ENCODE data around the gene CENPP.

CENPP gene

DNA sequence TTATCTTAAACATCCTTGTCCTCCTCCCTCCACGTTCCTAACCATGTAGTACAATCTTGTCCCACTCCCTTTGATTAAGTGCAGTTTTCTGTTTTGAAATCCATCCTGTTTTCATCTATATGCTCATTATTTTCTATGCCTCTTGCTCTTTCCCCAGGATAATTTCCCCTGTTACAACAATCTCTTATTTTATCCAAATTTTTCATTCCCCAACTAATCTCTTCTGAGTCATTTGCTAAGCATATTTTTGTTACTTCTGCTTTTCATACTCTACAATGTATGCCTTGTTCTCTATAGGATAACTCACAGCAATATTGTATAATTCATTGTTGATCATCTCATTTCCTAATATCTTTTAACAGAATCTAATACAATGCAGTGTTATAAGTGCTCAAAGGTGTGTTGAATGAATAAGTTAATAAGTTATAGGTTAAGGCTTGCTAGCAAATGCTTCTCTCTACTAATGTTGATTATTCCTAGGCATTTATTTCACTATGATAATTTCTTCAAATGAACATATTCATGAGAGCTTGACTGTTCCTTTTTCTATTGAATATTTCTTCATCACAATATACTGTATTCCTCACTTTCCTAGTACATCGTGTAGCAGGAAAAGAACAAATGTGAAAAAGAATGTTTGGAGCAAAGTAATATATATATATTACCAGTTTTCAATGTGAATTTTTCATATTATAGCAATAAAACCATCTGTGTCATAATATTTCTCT is 97.0 kb downstream of the CENPP start:
- H3K4me3 ChIP-seq (ENCODE audit: low read depth, low read length): no peak overlapping the region
- H3K4me1 ChIP-seq (ENCODE audit: control insufficient read depth, insufficient read depth, low read length, unreplicated experiment): peaks cover 5% of the 10 kb centered on the region
- no peaks in the 10 kb centered on the region for H3K79me2 ChIP-seq (ENCODE audit: control insufficient read depth, insufficient read depth, low read length, unreplicated experiment)
- no peak overlapping the region for H3K27ac ChIP-seq (ENCODE audit: low read depth, low read length)
- no peaks in the 10 kb centered on the region for H3K36me3 ChIP-seq (ENCODE audit: insufficient read depth, low read length)
- no peak overlapping the region for H2AFZ ChIP-seq (ENCODE audit: low read length, unreplicated experiment)
- H3K27me3 ChIP-seq (ENCODE audit: insufficient read depth, low read length): no peaks in the 10 kb centered on the region

GRCh38 chr9:92423612-92424011 is 97.9 kb downstream of the CENPP start:
- Histone ChIP-seq H3K36me3 (ENCODE audit: insufficient read depth, low read length) (no peaks in the 10 kb centered on the region), H3K4me3 (ENCODE audit: low read depth, low read length) (no peak overlapping the region), H3K27ac (ENCODE audit: low read depth, low read length) (no peak overlapping the region), H2AFZ (ENCODE audit: low read length, unreplicated experiment) (no peak overlapping the region), H3K4me1 (ENCODE audit: control insufficient read depth, insufficient read depth, low read length, unreplicated experiment) (peaks cover 5% of the 10 kb centered on the region), H3K27me3 (ENCODE audit: insufficient read depth, low read length) (no peaks in the 10 kb centered on the region), H3K79me2 (ENCODE audit: control insufficient read depth, insufficient read depth, low read length, unreplicated experiment) (no peaks in the 10 kb centered on the region)

DNA sequence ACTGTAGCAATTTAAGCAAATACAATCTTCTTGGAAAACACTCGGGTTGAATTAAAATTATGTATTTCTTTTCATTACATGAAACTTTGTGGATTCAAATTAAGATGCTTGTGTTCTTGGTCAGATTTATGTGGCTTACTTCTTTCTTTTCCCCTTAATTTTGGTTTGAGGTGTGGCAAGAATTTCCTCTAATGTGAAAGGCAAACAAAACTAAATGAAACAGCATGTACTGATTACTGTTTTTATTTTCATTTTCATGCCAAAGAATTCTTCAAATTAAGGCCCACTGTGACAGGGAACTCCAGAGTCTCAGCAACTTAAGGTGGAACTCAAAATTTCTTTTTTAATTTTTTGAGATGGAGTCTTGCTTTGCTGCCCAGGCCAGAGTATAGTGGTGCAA is 98.6 kb downstream of the CENPP start, which contains the start of gene OMD:
Gene OMD, minus strand, starts transcription at position 132 of the 400 bp plus-strand sequence. CDS start 6,913 bp downstream, outside the sequence.
- Histone ChIP-seq H3K27ac (ENCODE audit: low read depth, low read length) (no peak within 1 kb of the TSS), H3K36me3 (ENCODE audit: insufficient read depth, low read length) (no peaks in the 10 kb centered on the region), H3K4me1 (ENCODE audit: control insufficient read depth, insufficient read depth, low read length, unreplicated experiment) (peaks cover 5% of the 10 kb centered on the region), H3K79me2 (ENCODE audit: control insufficient read depth, insufficient read depth, low read length, unreplicated experiment) (no peaks in the 10 kb centered on the region), H2AFZ (ENCODE audit: low read length, unreplicated experiment) (peak within 1 kb of the TSS; percentile 82), H3K27me3 (ENCODE audit: insufficient read depth, low read length) (no peaks in the 10 kb centered on the region), H3K4me3 (ENCODE audit: low read depth, low read length) (peak within 1 kb of the TSS; percentile 59)

DNA sequence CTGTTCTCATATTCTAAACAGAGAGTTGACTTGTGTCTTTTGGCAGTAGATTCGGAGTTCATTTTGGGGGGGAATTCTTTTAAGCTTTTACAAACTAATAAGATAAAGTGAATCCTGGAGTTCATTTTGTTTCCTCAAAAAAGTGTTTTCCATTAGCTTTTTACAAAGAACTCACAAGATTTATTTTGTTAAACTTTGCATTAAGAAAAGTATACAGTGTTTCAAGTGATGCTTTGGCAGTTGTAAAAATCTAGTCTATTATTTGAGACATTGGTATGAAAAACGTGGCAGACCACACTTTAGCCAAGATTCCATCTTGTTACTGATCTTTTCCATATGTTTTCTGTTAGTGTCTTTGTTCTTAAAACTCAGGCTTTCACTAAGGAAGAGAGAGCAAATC is 99.7 kb downstream of the CENPP start:
- no peak overlapping the region for H2AFZ ChIP-seq (ENCODE audit: low read length, unreplicated experiment)
- no peak overlapping the region for H3K4me3 ChIP-seq (ENCODE audit: low read depth, low read length)
- H3K36me3 ChIP-seq (ENCODE audit: insufficient read depth, low read length): no peaks in the 10 kb centered on the region
- no peaks in the 10 kb centered on the region for H3K79me2 ChIP-seq (ENCODE audit: control insufficient read depth, insufficient read depth, low read length, unreplicated experiment)
- H3K27ac ChIP-seq (ENCODE audit: low read depth, low read length): no peak overlapping the region
- peaks cover 5% of the 10 kb centered on the region for H3K4me1 ChIP-seq (ENCODE audit: control insufficient read depth, insufficient read depth, low read length, unreplicated experiment)
- H3K27me3 ChIP-seq (ENCODE audit: insufficient read depth, low read length): no peaks in the 10 kb centered on the region

- H2AFZ ChIP-seq (ENCODE audit: low read length, unreplicated experiment): no peak overlapping the region
- no peak overlapping the region for H3K4me3 ChIP-seq (ENCODE audit: low read depth, low read length)
- no peak overlapping the region for H3K27ac ChIP-seq (ENCODE audit: low read depth, low read length)
- H3K36me3 ChIP-seq (ENCODE audit: insufficient read depth, low read length): no peaks in the 10 kb centered on the region
- no peaks in the 10 kb centered on the region for H3K27me3 ChIP-seq (ENCODE audit: insufficient read depth, low read length)
- peaks cover 5% of the 10 kb centered on the region for H3K4me1 ChIP-seq (ENCODE audit: control insufficient read depth, insufficient read depth, low read length, unreplicated experiment)
- no peaks in the 10 kb centered on the region for H3K79me2 ChIP-seq (ENCODE audit: control insufficient read depth, insufficient read depth, low read length, unreplicated experiment)
Measured at GRCh38 chr9:92426501-92427145, 100.9 kb downstream of the CENPP start.

DNA sequence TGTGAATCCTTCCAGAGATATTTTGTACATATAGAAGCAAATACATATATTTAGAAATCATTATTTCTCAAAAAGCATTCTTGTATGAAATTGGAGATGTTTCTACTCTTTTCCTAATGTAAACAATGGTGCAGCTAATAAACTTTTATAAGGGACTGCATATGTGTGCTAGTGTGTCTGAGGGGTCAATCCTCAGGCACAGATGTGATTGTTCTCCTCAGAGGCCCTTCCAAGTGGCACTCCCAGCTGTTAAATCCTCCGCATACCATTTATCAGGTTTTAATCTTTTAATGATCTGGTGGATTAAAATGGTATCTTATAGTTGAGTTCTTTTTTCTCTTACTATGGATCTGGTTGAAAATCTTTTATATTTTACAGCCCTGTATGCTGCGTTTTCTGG is 104.1 kb downstream of the CENPP start:
- Histone ChIP-seq H2AFZ (ENCODE audit: low read length, unreplicated experiment) (no peak overlapping the region), H3K27me3 (ENCODE audit: insufficient read depth, low read length) (no peaks in the 10 kb centered on the region)

DNA sequence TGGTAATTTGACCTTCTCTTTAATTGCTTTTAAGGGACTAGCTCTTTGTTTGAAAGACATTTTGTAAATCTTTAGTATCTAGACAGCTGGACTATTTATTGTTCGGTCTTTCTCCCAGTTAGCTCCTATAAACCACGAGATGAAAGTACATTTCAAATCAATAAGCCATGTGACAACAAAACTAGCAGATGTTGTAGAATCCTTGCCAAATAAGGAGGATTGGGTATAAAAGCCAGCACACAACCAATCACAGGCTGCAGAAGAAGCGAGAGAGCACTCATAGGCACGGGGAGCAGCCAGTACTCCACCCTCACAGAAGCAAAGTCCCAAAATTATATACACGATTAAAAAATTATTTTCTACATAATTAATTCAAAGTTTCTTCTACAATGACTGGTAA is 106.6 kb downstream of the CENPP start:
- Histone ChIP-seq H3K4me3 (ENCODE audit: low read depth, low read length) (no peak overlapping the region), H3K27ac (ENCODE audit: low read depth, low read length) (no peak overlapping the region), H3K36me3 (ENCODE audit: insufficient read depth, low read length) (no peaks in the 10 kb centered on the region), H3K27me3 (ENCODE audit: insufficient read depth, low read length) (no peaks in the 10 kb centered on the region), H2AFZ (ENCODE audit: low read length, unreplicated experiment) (no peak overlapping the region), H3K79me2 (ENCODE audit: control insufficient read depth, insufficient read depth, low read length, unreplicated experiment) (no peaks in the 10 kb centered on the region), H3K4me1 (ENCODE audit: control insufficient read depth, insufficient read depth, low read length, unreplicated experiment) (no peaks in the 10 kb centered on the region)

More for the DNA sequence above, 104.1 kb downstream of the CENPP start:
- Histone ChIP-seq H3K4me3 (ENCODE audit: low read depth, low read length) (no peak overlapping the region), H3K79me2 (ENCODE audit: control insufficient read depth, insufficient read depth, low read length, unreplicated experiment) (no peaks in the 10 kb centered on the region), H3K27ac (ENCODE audit: low read depth, low read length) (no peak overlapping the region), H3K36me3 (ENCODE audit: insufficient read depth, low read length) (no peaks in the 10 kb centered on the region), H3K4me1 (ENCODE audit: control insufficient read depth, insufficient read depth, low read length, unreplicated experiment) (no peaks in the 10 kb centered on the region)

DNA sequence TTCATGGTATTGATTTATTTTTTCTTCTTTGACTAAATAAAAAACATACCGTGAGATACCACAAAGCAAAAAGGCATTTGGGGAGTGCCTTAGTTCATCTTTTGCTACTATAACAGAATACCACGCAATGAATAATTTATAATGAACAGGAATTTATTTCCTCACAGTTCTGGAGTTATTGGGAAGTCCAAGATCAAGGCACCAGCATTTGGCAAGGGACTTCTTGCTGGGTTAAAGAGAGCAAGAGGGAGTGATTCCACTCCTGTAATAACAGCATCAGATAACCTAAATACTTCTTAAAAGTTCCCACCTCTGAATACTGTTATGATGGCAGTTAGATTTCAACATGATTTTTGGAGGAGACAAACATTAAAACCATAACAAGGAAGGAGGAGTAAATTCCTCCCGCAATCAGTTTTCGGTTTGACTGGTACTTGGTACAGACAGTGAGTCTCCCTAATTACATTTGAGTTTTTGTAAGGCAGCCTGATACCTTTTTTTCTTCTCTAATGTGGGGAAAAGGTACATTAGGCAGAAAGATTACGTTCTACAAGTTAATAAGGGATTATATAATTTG is 107.3 kb downstream of the CENPP start:
- Histone ChIP-seq H2AFZ (ENCODE audit: low read length, unreplicated experiment) (no peak overlapping the region), H3K36me3 (ENCODE audit: insufficient read depth, low read length) (no peaks in the 10 kb centered on the region)

GRCh38 chr9:92435263-92435662 is 109.5 kb downstream of the CENPP start:
- H3K27me3 ChIP-seq (ENCODE audit: insufficient read depth, low read length): no peaks in the 10 kb centered on the region
- no peak overlapping the region for H3K4me3 ChIP-seq (ENCODE audit: low read depth, low read length)
- no peaks in the 10 kb centered on the region for H3K79me2 ChIP-seq (ENCODE audit: control insufficient read depth, insufficient read depth, low read length, unreplicated experiment)
- H3K4me1 ChIP-seq (ENCODE audit: control insufficient read depth, insufficient read depth, low read length, unreplicated experiment): peaks cover 8% of the 10 kb centered on the region
- no peak overlapping the region for H2AFZ ChIP-seq (ENCODE audit: low read length, unreplicated experiment)
- no peak overlapping the region for H3K27ac ChIP-seq (ENCODE audit: low read depth, low read length)
- H3K36me3 ChIP-seq (ENCODE audit: insufficient read depth, low read length): no peaks in the 10 kb centered on the region

More for the DNA sequence above, 107.3 kb downstream of the CENPP start:
- Histone ChIP-seq H3K4me3 (ENCODE audit: low read depth, low read length) (no peak overlapping the region), H3K79me2 (ENCODE audit: control insufficient read depth, insufficient read depth, low read length, unreplicated experiment) (no peaks in the 10 kb centered on the region), H3K27me3 (ENCODE audit: insufficient read depth, low read length) (no peaks in the 10 kb centered on the region), H3K4me1 (ENCODE audit: control insufficient read depth, insufficient read depth, low read length, unreplicated experiment) (no peaks in the 10 kb centered on the region), H3K27ac (ENCODE audit: low read depth, low read length) (no peak overlapping the region)

- Histone ChIP-seq H2AFZ (ENCODE audit: low read length, unreplicated experiment) (no peak overlapping the region), H3K4me1 (ENCODE audit: control insufficient read depth, insufficient read depth, low read length, unreplicated experiment) (peaks cover 8% of the 10 kb centered on the region), H3K27me3 (ENCODE audit: insufficient read depth, low read length) (no peaks in the 10 kb centered on the region), H3K79me2 (ENCODE audit: control insufficient read depth, insufficient read depth, low read length, unreplicated experiment) (no peaks in the 10 kb centered on the region), H3K36me3 (ENCODE audit: insufficient read depth, low read length) (no peaks in the 10 kb centered on the region), H3K4me3 (ENCODE audit: low read depth, low read length) (no peak overlapping the region), H3K27ac (ENCODE audit: low read depth, low read length) (no peak overlapping the region)
Measured at GRCh38 chr9:92438900-92439526, 113.3 kb downstream of the CENPP start.
